BLaER1 treated with 17β-estradiol and CSF1 and Interleukin-3, amounts not matched to agents 10 nM and 100 nM (cell line): ENCODE measurements around the gene FYN.
A peak's percentile ranks its signal among the peaks of the same experiment; 100 is the strongest.

Experiments
- H3K27ac ChIP-seq, 11 experiments: shearing (Covaris generic); formaldehyde crosslinking; 2 replicates each; pipeline ENCODE4 v1.8.1; 2022
- H3K27me3 ChIP-seq, 11 experiments: shearing (Covaris generic); formaldehyde crosslinking; 2 replicates each; pipeline ENCODE4 v1.8.1; 2022
- H3K36me3 ChIP-seq, 11 experiments: shearing (Covaris generic); formaldehyde crosslinking; 2 replicates each; pipeline ENCODE4 v1.8.1; 2022
- H3K4me1 ChIP-seq, 10 experiments: shearing (Covaris generic); formaldehyde crosslinking; 2 replicates each; pipeline ENCODE4 v1.8.1; 2022
- H3K4me2 ChIP-seq, 11 experiments: shearing (Covaris generic); formaldehyde crosslinking; 2 replicates each; pipeline ENCODE4 v1.8.1; 2022
- H3K4me3 ChIP-seq, 10 experiments: shearing (Covaris generic); formaldehyde crosslinking; 2 replicates each; pipeline ENCODE4 v1.8.1; 2022
- H3K9ac ChIP-seq, 11 experiments: shearing (Covaris generic); formaldehyde crosslinking; 2 replicates each; pipeline ENCODE4 v1.8.1; 2022
- H3K9me3 ChIP-seq, 11 experiments: shearing (Covaris generic); formaldehyde crosslinking; replicated peaks in 1 of 11; 2 replicates each; pipeline ENCODE4 v1.8.1; 2022
- H4K20me1 ChIP-seq, 11 experiments: shearing (Covaris generic); formaldehyde crosslinking; 2 replicates each; pipeline ENCODE4 v1.8.1; 2022
- Cebpa-rat ChIP-seq, 11 experiments: shearing (Covaris generic); IDR thresholded peaks; 2 replicates each; pipeline ENCODE4 v1.8.1; 2022

Gene FYN

GRCh38 chr6:111873178-111874024 lies at the start of gene FYN:
TSS of gene FYN (minus strand) at chr6:111873452. CDS start at chr6:111720051, 153,401 bp downstream.
- Histone ChIP-seq H3K27me3 (no peaks in the 10 kb centered on the region), H4K20me1 (peaks cover 0 to 42% (median 23%) of the 10 kb centered on the region in 11 experiments; a peak in 14 of 22 replicates), H3K9me3 (no peaks in the 10 kb centered on the region), H3K36me3 (peaks cover 0 to 15% (median 5%) of the 10 kb centered on the region in 11 experiments; a peak in 10 of 22 replicates), H3K4me1 (peaks cover 31 to 48% (median 41%) of the 10 kb centered on the region in 10 experiments), H3K9ac (peak within 1 kb of the TSS; percentile 83 to 94 (median 91)), H3K4me3 (peak within 1 kb of the TSS; percentile 84 to 99 (median 97)), H3K27ac (peak within 1 kb of the TSS; percentile 41 to 96 (median 91); a peak in 21 of 22 replicates), H3K4me2 (peak within 1 kb of the TSS; percentile 79 to 93 (median 87))
- TF ChIP-seq Cebpa-rat (IDR thresholded peaks at IDR 0.05) = peak in 8 of 11 experiments; percentile 19 to 83 (median 62); a peak in 12 of 22 replicates

DNA sequence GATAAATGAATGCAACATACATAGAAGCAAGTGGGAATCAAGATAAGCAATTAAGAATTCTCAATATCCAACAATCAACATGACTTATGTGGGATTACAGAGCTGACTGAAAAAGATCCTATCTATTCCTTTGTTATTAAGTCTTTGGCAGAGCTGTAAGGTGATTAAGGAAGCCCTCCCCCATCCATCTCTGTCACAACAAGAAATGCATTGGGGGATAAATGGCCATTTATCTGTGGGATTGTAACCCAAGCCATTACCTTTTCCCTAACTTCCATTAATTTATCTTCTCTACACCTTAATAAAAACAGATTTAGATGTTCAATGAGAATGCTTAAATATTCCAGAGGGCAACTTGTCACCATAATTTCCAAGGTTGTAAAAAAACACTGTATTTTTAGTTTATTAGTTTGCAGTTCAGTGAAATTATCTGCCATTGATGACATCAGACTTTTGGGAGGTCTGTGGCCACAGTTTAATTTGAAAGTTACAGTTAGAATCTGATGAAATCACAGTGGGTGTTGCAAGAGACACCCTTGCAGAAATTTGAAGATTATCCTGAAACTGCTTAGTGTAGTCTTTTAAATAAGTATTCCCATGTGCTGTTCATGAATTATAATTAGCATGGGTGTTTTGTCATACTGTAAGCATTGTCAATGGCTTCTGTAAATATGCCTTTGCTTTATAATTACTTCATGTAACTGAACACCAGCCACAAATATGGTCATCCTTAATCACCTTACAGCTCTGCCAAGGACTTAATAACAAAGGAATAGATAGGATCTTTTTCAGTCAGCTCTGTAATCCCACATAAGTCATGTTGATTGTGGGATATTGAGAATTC lies 49.4 kb upstream of the FYN start:
- H3K27me3 ChIP-seq = no peaks in the 10 kb centered on the region
- H3K4me3 ChIP-seq = no peak overlapping the region
- H3K4me1 ChIP-seq = peaks cover 0 to 43% (median 2%) of the 10 kb centered on the region in 10 experiments; a peak in 9 of 20 replicates
- H3K4me2 ChIP-seq = peak overlapping the region in 5 of 11 experiments; percentile 0 to 59 (median 29); a peak in 5 of 22 replicates
- H3K9me3 ChIP-seq = no peaks in the 10 kb centered on the region
- no peak overlapping the region for H3K9ac ChIP-seq
- H3K27ac ChIP-seq = no peak overlapping the region
- H3K36me3 ChIP-seq = no peaks in the 10 kb centered on the region
- H4K20me1 ChIP-seq = no peaks in the 10 kb centered on the region
- no peak for TF ChIP-seq Cebpa-rat (IDR thresholded peaks at IDR 0.05)

DNA sequence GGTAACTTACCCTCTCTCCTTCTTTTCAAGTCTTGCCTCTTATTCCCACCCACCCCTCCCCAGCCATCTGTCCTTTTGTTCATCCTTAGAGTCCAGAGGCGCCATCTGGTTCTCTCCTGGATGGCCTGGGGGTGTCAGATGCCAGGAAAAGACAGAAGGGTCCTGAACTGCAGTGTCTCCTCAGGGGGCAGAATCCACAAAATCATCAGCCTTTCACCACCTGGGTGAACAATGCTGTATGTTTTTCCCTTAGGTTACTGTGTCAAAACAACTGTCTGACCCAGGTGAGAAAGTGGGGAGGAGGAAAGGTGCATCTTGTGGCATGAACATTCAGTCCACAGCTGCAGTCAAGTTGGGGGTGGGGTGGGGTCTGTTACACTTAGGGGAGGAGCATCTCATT lies 47.9 kb upstream of the FYN start:
- no peak overlapping the region for H3K4me3 ChIP-seq
- H3K4me1 ChIP-seq = peaks cover 0 to 43% (median 2%) of the 10 kb centered on the region in 10 experiments; a peak in 9 of 20 replicates
- no peak overlapping the region for H3K27ac ChIP-seq
- H4K20me1 ChIP-seq = no peaks in the 10 kb centered on the region
- H3K9me3 ChIP-seq = no peaks in the 10 kb centered on the region
- no peaks in the 10 kb centered on the region for H3K27me3 ChIP-seq
- H3K9ac ChIP-seq = no peak overlapping the region
- no peak for TF ChIP-seq Cebpa-rat (IDR thresholded peaks at IDR 0.05)
- no peak overlapping the region for H3K4me2 ChIP-seq
- H3K36me3 ChIP-seq = no peaks in the 10 kb centered on the region

GRCh38 chr6:111920578-111920977 lies 47.3 kb upstream of the FYN start:
- no peak overlapping the region for H3K27ac ChIP-seq
- no peak for TF ChIP-seq Cebpa-rat (IDR thresholded peaks at IDR 0.05)
- H4K20me1 ChIP-seq = no peaks in the 10 kb centered on the region
- H3K4me3 ChIP-seq = no peak overlapping the region
- peaks cover 0 to 41% (median 2%) of the 10 kb centered on the region in 10 experiments; a peak in 9 of 20 replicates for H3K4me1 ChIP-seq
- H3K4me2 ChIP-seq = no peak overlapping the region
- no peak overlapping the region for H3K9ac ChIP-seq
- no peaks in the 10 kb centered on the region for H3K36me3 ChIP-seq
- H3K9me3 ChIP-seq = no peaks in the 10 kb centered on the region
- no peaks in the 10 kb centered on the region for H3K27me3 ChIP-seq

DNA sequence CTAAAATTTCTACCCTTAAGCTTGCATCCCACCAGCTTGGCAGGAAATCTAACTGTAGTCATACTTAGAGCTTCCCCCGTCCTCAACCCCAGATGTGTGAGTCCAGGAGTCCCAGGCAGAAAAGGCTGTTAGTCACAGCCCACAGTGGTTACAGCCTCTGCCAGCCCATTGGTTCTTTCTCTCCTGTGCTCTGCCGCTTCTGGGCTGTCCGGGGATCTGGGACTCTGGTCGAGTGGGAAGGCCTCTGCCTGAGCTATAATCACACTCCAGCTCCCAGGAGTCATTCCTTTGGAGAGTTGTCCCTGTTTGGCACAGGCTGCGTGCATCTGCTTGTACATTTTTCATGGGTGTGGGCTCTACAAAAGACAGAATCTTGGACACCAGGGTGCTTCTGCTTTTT lies 45.6 kb upstream of the FYN start:
- H3K9ac ChIP-seq = no peak overlapping the region
- peaks cover 0 to 23% (median 0%) of the 10 kb centered on the region in 10 experiments; a peak in 8 of 20 replicates for H3K4me1 ChIP-seq
- H3K4me2 ChIP-seq = peak overlapping the region in 3 of 11 experiments; percentile 0 to 5 (median 5); a peak in 1 of 22 replicates
- no peak for TF ChIP-seq Cebpa-rat (IDR thresholded peaks at IDR 0.05)
- H3K36me3 ChIP-seq = no peaks in the 10 kb centered on the region
- no peaks in the 10 kb centered on the region for H3K27me3 ChIP-seq
- H3K4me3 ChIP-seq = no peak overlapping the region
- H4K20me1 ChIP-seq = no peaks in the 10 kb centered on the region
- H3K9me3 ChIP-seq = no peaks in the 10 kb centered on the region
- no peak overlapping the region for H3K27ac ChIP-seq

DNA sequence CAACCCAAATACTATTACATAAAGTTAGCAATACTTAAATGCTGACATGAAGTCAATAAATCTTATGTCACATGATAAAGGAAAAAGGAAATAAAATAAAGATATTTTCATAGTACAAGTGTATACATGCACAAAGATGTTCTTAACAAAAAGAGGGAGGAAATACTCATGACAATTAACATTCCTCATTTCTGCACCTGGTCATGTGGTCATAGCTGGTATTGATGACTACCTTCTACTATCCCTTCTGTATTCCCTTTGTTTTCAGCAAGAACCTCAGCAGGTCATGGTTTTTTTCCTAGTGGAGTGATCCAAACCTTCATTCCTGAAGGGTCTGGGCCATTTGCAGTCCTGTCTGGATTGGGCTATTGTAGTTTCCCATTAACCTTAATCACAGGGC lies 43.5 kb upstream of the FYN start:
- no peaks in the 10 kb centered on the region for H3K27me3 ChIP-seq
- no peaks in the 10 kb centered on the region for H3K9me3 ChIP-seq
- H3K36me3 ChIP-seq = no peaks in the 10 kb centered on the region
- H3K4me3 ChIP-seq = no peak overlapping the region
- H3K27ac ChIP-seq = no peak overlapping the region
- TF ChIP-seq Cebpa-rat (IDR thresholded peaks at IDR 0.05) = no peak
- H3K9ac ChIP-seq = no peak overlapping the region
- H3K4me1 ChIP-seq = peaks cover 0 to 7% (median 0%) of the 10 kb centered on the region in 10 experiments; a peak in 2 of 20 replicates
- H4K20me1 ChIP-seq = no peaks in the 10 kb centered on the region
- H3K4me2 ChIP-seq = no peak overlapping the region

- H3K27ac ChIP-seq = no peak overlapping the region
- H3K36me3 ChIP-seq = no peaks in the 10 kb centered on the region
- H3K4me1 ChIP-seq = peaks cover 0 to 16% (median 2%) of the 10 kb centered on the region in 10 experiments; a peak in 6 of 20 replicates
- no peak overlapping the region for H3K4me3 ChIP-seq
- H3K27me3 ChIP-seq = no peaks in the 10 kb centered on the region
- H3K9ac ChIP-seq = no peak overlapping the region
- no peak overlapping the region for H3K4me2 ChIP-seq
- TF ChIP-seq Cebpa-rat (IDR thresholded peaks at IDR 0.05) = no peak
- no peaks in the 10 kb centered on the region for H4K20me1 ChIP-seq
- no peaks in the 10 kb centered on the region for H3K9me3 ChIP-seq
These were observed 41.4 kb upstream of the FYN start for GRCh38 chr6:111914617-111915016.

DNA sequence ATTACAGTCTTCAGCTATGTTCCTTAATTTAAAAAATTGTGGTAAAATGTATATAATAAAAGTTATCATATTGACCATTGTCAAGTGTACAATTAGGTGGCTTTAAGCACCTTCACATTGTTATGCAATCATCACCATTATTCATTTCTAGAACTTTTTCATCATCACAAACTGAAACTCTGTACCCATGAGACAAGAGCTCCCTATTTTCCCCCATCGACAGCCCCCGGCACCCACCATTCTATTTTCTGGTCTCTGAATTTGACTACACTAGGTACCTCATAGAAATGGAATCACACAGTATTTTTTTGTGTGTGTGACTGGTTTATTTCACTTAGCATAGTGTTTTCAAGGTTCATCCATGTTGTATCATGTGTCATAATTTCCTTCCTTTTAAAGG lies 39.7 kb upstream of the FYN start:
- Histone ChIP-seq H4K20me1 (no peaks in the 10 kb centered on the region), H3K4me2 (no peak overlapping the region), H3K27ac (no peak overlapping the region), H3K27me3 (no peaks in the 10 kb centered on the region), H3K4me1 (peaks cover 0 to 11% (median 0%) of the 10 kb centered on the region in 10 experiments; a peak in 5 of 20 replicates), H3K4me3 (no peak overlapping the region), H3K36me3 (no peaks in the 10 kb centered on the region), H3K9ac (no peak overlapping the region), H3K9me3 (peaks cover 0 to 4% (median 0%) of the 10 kb centered on the region in 11 experiments; a peak in 1 of 22 replicates)
- TF ChIP-seq Cebpa-rat (IDR thresholded peaks at IDR 0.05) = no peak

DNA sequence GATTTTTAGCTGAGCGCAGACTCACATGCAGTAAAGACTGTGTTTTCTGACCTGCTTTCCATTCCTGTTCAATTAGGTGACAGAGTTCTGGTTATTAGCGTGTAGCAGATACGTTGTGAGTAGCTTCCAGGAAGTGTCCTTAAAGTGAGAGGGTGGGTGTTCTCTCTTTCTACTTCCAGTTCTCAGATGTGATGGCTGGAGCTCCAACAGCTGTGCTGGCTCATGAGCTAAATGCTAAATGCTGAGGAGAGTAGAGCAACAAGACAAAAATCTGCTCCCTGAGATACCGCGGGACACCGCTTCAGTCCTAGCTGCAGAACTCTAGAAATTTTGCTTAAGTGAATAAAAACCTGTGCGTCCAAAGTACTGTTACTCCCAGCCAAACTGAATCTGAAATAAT lies 38.2 kb upstream of the FYN start:
- Histone ChIP-seq H4K20me1 (no peaks in the 10 kb centered on the region), H3K36me3 (no peaks in the 10 kb centered on the region), H3K27me3 (no peaks in the 10 kb centered on the region), H3K4me2 (no peak overlapping the region), H3K27ac (no peak overlapping the region), H3K9ac (no peak overlapping the region), H3K4me1 (peaks cover 0 to 11% (median 0%) of the 10 kb centered on the region in 10 experiments; a peak in 5 of 20 replicates), H3K4me3 (no peak overlapping the region), H3K9me3 (peaks cover 0 to 4% (median 0%) of the 10 kb centered on the region in 11 experiments; a peak in 1 of 22 replicates)
- no peak for TF ChIP-seq Cebpa-rat (IDR thresholded peaks at IDR 0.05)
